ENCODE measurements around the gene NBPF1. TPM values are rescaled to one million over a fixed set of nuclear protein-coding genes. Genes with fewer than 3 reads are reported as not detected.
"Not testable (repeated sequence)": the region's sequence is repeated elsewhere in the genome, so short reads cannot be mapped to it uniquely, and the experiment has no call there.

NBPF1 gene
- total and polyA plus RNA-seq, 9 of the 15 experiments (the other 6 are each of a cell fraction or from before 2014, with no cell fraction given): 5.2 to 42.6 (median 24.1) TPM

DNA sequence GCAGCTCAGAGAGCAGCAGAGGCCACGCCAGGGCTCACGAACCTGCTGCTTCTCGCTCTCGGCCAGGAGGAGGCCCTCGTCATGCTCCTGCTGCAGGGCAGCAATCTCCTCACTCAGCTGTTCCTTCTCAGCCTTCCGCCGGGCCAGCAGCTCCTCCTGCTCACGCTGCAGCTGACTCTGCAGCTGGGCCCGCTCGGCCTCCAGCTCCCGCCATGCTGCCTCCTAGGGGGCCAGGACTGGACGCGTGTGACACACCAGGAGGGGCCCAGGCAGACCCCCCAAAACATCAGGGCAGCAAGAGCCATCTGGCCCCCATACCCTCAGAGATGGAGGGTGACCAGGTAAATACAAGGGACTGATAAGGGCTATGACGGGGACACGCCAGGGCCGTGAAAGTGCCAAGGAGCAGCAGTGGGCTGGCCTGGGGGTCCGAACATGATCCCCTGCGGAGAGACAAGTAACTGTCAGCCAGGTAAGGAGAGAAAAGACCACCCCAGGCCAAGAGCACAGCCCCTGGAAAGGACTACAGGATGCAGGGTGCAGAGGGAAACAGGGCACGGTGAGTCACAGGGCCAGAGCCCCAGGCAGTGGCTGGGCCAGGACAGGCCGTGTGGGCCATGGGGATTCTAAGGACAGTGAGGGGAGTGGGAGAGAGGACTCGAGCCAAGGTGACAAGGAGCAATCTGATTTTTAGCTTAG is 6.6 kb upstream of the NBPF1 start:
- 90% methylated on average over 21 of the region's 21 CpGs for WGBS (ENCODE audit: insufficient coverage, low coverage, missing lambda C conversion rate)
- intact Hi-C loops (cut with micrococcal nuclease): loop anchor here (5.0 kb wide), 2 partner anchors 412 to 617 kb away; no protein-coding TSS in a partner anchor
- H3K27me3 ChIP-seq (ENCODE audit: control insufficient read depth in 2 of 2, insufficient read depth in 2 of 2, low read length in 2 of 2); H3K4me2 ChIP-seq (ENCODE audit: insufficient read depth, low read length); H2AFZ ChIP-seq (ENCODE audit: low read depth, low read length); H3K4me3 ChIP-seq; H3K79me2 ChIP-seq (ENCODE audit: control insufficient read depth, insufficient read depth, low read length); FAIRE-seq; ATAC-seq; H3K9me3 ChIP-seq (replicated peaks; ENCODE audit: control insufficient read depth, insufficient read depth, low read depth, low read length); BruUV-seq (replicated peaks); H3K9me1 ChIP-seq (ENCODE audit: control insufficient read depth, insufficient read depth, low read length); H3K9ac ChIP-seq (ENCODE audit: insufficient read depth in 1 of 2, low read depth in 2 of 2, low read length in 2 of 2); H3K27ac ChIP-seq (ENCODE audit: extremely low read depth, low read depth, low read length): not testable (repeated sequence)
- H4K20me1 ChIP-seq (replicated peaks; ENCODE audit: control insufficient read depth, insufficient read depth, low read length): peaks cover 19% of the 10 kb centered on the region
- H3K4me1 ChIP-seq (replicated peaks in 1 of 2; ENCODE audit: control insufficient read depth in 2 of 2, insufficient read depth in 2 of 2, low read length in 2 of 2): peaks cover 7 to 36% of the 10 kb centered on the region in 2 experiments; a peak in 4 of 5 replicates
- in situ Hi-C loops (cut with MboI): loop anchor here (25.0 kb wide), 2 partner anchors 108 to 292 kb away; partner anchors contain the start of genes CROCC and RNU1-1
- DNase-seq (ENCODE audit: extremely low read depth in 1 of 4, low spot score in 3 of 4): peak in 1 of 4 experiments; percentile 31
- ChIA-PET POLR2A (interaction anchor here (0.6 to 3.2 kb wide), 3 partner anchors 12 to 426 kb away, joined by 3 to 42 read pairs (median 5); no protein-coding TSS in a partner anchor), CTCF (ENCODE audit: low intra/inter-chr PET ratio) (interaction anchor here (1.0 to 2.4 kb wide), 2 partner anchors 83 to 425 kb away, joined by 3 to 34 read pairs; no protein-coding TSS in a partner anchor)
- TF ChIP-seq SP2 (IDR thresholded peaks at IDR 0.05; ENCODE audit: extremely low read depth, low read depth, low read length, poor library complexity, severe bottlenecking): peak; percentile 10
- 0 out of 2 replicates have a peak, but pooled peaks have one; percentile 28 for TF ChIP-seq RBFOX2 (IDR thresholded peaks at IDR 0.05; ENCODE audit: low read depth, low read length)
- TF ChIP-seq POLR2G (IDR thresholded peaks at IDR 0.05; ENCODE audit: low read depth, low read length): peak; percentile 62
- 0 out of 2 replicates have a peak, but pooled peaks have one; percentile 40 for TF ChIP-seq THAP12 (CRISPR knock-in tag; IDR thresholded peaks at IDR 0.05)
- peaks cover 65% of the 10 kb centered on the region; the same call in 2 of the 3 replicates for H3K36me3 ChIP-seq (ENCODE audit: control insufficient read depth, insufficient read depth, low read length)
